ENCODE results near the gene TAGLN. TPM values are rescaled to one million over a fixed set of nuclear protein-coding genes. Genes with fewer than 3 reads are reported as not detected.

Gene TAGLN
- total RNA-seq, 1 experiment from 2014 or later, result 71.5 TPM

DNA sequence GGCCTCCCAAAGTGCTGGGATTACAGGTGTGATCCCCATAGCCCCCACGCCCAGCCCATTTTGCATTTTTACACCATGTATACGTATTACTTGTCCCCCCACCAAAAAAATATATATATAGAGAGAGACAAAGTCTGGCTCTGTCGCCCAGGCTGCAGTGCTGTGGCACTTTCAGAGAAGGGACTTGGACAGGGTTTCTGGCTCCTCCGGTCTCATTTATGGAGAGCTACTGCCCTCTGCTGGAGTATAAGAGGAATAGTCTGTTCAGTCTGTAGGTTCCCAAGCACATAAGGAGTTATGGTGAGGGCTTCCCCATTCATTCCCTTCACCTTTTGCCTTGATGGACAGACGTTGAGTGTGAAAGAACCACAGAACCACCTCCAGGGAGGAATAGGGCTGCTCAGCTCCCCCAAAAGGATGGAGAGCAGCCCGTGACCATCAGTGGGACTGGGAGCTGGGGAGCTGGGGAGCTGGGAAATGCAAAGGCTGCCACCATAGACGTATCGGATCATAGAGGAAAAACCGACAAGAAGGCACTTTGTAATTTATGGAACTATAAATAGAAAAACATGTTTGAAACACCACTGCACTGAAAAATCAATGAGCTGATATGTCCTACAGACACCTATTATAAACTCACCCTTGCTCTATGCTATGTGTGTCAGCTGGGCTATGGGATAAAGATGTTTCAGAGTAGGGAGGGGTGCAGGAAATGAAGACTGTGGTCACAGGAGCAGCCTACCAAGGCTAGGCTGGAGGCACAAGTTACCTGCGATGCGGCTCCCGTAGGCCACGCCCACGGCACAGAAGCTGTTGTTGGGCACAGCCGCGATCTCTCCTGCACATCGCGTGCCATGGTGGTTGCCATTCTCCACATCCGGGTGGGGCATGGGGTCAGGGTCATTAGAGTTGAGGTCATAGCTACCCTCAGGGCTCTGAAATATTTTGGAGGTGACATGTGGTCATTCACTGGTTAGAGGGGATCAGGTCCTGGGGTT is 27.5 kb downstream of the TAGLN start:
- ATAC-seq (peak; percentile 92), DNase-seq (ENCODE audit: low spot score) (no peak)
- peaks cover 14% of the 10 kb centered on the region for H3K4me1 Mint-ChIP-seq
- no peak overlapping the region; the same call in 1 of the 2 replicates for H3K27ac Mint-ChIP-seq
- no peaks in the 10 kb centered on the region for H3K9me3 Mint-ChIP-seq
- H3K4me3 Mint-ChIP-seq, result no peak overlapping the region
- TF ChIP-seq, protein P1, sequence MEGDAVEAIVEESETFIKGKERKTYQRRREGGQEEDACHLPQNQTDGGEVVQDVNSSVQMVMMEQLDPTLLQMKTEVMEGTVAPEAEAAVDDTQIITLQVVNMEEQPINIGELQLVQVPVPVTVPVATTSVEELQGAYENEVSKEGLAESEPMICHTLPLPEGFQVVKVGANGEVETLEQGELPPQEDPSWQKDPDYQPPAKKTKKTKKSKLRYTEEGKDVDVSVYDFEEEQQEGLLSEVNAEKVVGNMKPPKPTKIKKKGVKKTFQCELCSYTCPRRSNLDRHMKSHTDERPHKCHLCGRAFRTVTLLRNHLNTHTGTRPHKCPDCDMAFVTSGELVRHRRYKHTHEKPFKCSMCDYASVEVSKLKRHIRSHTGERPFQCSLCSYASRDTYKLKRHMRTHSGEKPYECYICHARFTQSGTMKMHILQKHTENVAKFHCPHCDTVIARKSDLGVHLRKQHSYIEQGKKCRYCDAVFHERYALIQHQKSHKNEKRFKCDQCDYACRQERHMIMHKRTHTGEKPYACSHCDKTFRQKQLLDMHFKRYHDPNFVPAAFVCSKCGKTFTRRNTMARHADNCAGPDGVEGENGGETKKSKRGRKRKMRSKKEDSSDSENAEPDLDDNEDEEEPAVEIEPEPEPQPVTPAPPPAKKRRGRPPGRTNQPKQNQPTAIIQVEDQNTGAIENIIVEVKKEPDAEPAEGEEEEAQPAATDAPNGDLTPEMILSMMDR (IDR thresholded peaks at IDR 0.05), result peak; percentile 52
- no peak for TF ChIP-seq KAT7 (CRISPR knock-in tag; IDR thresholded peaks at IDR 0.05; ENCODE audit: borderline replicate concordance)
- no peaks in the 10 kb centered on the region for H3K27me3 Mint-ChIP-seq (ENCODE audit: low read depth)
- ChIA-PET POLR2A (interaction anchor here (0.5 to 1.5 kb wide), 4 partner anchors 13 to 117 kb away, joined by 3 to 5 read pairs (median 4); partner anchors contain the start of gene SIDT2), CTCF (interaction anchor here (0.6 to 6.2 kb wide), 18 partner anchors 11 to 435 kb away, joined by 3 to 68 read pairs (median 4); partner anchors contain the start of genes APOA5, CEP164, PAFAH1B2 and SIDT2)
- peaks cover 5% of the 10 kb centered on the region; the same call in 1 of the 2 replicates for H3K36me3 Mint-ChIP-seq

DNA sequence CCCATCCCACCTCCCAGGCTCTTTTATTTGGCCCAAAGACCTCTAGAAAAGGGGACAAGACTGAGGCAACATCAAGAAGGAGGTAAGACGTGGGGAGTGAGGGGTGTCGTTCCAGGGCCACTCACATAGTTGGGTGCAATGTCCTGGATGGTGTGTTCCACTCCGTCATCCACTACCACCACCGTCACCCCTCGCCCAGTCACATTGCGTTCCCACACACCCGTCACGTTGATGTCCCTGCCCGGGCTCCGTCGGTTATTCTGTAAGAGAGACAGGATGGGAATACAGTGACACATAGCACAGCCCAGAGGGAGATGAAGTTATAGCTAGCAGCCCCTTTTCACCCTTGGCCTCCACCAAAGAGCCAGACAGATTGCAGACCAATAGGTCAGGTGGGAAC is 28.9 kb downstream of the TAGLN start:
- CTCF ChIA-PET, result interaction anchor here (0.9 to 6.2 kb wide), 2 partner anchors 23 to 49 kb away, joined by 4 to 68 read pairs; partner anchors contain the start of gene SIDT2
- Mint-ChIP-seq H3K27me3 (ENCODE audit: low read depth) (no peaks in the 10 kb centered on the region), H3K27ac (0 out of 2 replicates have a peak overlapping the region, but pooled peaks have one; percentile 41), H3K4me1 (peaks cover 12% of the 10 kb centered on the region), H3K36me3 (peaks cover 5% of the 10 kb centered on the region; the same call in 1 of the 2 replicates), H3K9me3 (no peaks in the 10 kb centered on the region), H3K4me3 (no peak overlapping the region)
- no peak for DNase-seq (ENCODE audit: low spot score)
- POLR2A ChIA-PET, result no interaction called here
- TF ChIP-seq, protein P2, sequence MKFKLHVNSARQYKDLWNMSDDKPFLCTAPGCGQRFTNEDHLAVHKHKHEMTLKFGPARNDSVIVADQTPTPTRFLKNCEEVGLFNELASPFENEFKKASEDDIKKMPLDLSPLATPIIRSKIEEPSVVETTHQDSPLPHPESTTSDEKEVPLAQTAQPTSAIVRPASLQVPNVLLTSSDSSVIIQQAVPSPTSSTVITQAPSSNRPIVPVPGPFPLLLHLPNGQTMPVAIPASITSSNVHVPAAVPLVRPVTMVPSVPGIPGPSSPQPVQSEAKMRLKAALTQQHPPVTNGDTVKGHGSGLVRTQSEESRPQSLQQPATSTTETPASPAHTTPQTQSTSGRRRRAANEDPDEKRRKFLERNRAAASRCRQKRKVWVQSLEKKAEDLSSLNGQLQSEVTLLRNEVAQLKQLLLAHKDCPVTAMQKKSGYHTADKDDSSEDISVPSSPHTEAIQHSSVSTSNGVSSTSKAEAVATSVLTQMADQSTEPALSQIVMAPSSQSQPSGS (CRISPR knock-in tag; IDR thresholded peaks at IDR 0.05; ENCODE audit: borderline replicate concordance, low read depth), result no peak
- no peak for ATAC-seq

- CTCF ChIA-PET, result interaction anchor here (0.5 to 6.2 kb wide), 2 partner anchors 50 to 91 kb away, joined by 3 to 68 read pairs; partner anchors contain the start of gene SIDT2
- TF ChIP-seq SMAD3 (CRISPR knock-in tag; IDR thresholded peaks at IDR 0.05; ENCODE audit: borderline replicate concordance), result no peak
- no peak for TF ChIP-seq NR1H2 (CRISPR knock-in tag; IDR thresholded peaks at IDR 0.05)
- TF ChIP-seq, protein P3, sequence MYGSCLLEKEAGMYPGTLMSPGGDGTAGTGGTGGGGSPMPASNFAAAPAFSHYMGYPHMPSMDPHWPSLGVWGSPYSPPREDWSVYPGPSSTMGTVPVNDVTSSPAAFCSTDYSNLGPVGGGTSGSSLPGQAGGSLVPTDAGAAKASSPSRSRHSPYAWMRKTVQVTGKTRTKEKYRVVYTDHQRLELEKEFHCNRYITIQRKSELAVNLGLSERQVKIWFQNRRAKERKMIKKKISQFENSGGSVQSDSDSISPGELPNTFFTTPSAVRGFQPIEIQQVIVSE (CRISPR knock-in tag; IDR thresholded peaks at IDR 0.05; ENCODE audit: borderline replicate concordance), result no peak
- TF ChIP-seq, protein P4, sequence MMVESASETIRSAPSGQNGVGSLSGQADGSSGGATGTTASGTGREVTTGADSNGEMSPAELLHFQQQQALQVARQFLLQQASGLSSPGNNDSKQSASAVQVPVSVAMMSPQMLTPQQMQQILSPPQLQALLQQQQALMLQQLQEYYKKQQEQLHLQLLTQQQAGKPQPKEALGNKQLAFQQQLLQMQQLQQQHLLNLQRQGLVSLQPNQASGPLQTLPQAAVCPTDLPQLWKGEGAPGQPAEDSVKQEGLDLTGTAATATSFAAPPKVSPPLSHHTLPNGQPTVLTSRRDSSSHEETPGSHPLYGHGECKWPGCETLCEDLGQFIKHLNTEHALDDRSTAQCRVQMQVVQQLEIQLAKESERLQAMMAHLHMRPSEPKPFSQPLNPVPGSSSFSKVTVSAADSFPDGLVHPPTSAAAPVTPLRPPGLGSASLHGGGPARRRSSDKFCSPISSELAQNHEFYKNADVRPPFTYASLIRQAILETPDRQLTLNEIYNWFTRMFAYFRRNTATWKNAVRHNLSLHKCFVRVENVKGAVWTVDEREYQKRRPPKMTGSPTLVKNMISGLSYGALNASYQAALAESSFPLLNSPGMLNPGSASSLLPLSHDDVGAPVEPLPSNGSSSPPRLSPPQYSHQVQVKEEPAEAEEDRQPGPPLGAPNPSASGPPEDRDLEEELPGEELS (CRISPR knock-in tag; IDR thresholded peaks at IDR 0.05), result no peak
- no peak for TF ChIP-seq ZNF512 (CRISPR knock-in tag; IDR thresholded peaks at IDR 0.05; ENCODE audit: borderline replicate concordance)
- TF ChIP-seq JUN (CRISPR knock-in tag; IDR thresholded peaks at IDR 0.05), result no peak
- no peak for TF ChIP-seq SMAD4 (CRISPR knock-in tag; IDR thresholded peaks at IDR 0.05)
- Mint-ChIP-seq H3K4me3 (no peak overlapping the region), H3K27ac (no peak overlapping the region), H3K36me3 (peaks cover 5% of the 10 kb centered on the region; the same call in 1 of the 2 replicates), H3K4me1 (peaks cover 25% of the 10 kb centered on the region), H3K9me3 (no peaks in the 10 kb centered on the region), H3K27me3 (ENCODE audit: low read depth) (no peaks in the 10 kb centered on the region)
- POLR2A ChIA-PET, result no interaction called here
- no peak for ATAC-seq
- DNase-seq (ENCODE audit: low spot score), result no peak
Observed at GRCh38 chr11:117229411-117229810, 30.2 kb downstream of the TAGLN start.

Data from WTC11 (cell line).